Transverse colon (tissue), 4 donors: ENCODE results near the gene C4BPB. TPM values are rescaled to one million over a fixed set of nuclear protein-coding genes. Genes with fewer than 3 reads are reported as not detected.

Experiments used
- DNase-seq: peaks from one replicate; pipeline ENCODE4 v3.0.0-alpha.2; 2019
- H3K27ac ChIP-seq, 4 donors: fragments of 200-600 bp; sonication (generic); 2 replicates each; pipeline ENCODE4 v1.5.1; 2016 to 2018; ENCODE audit warnings: inconsistent platforms in 4 of 4
- H3K27me3 ChIP-seq: fragments of 200-600 bp; sonication (generic); 2 replicates; pipeline ENCODE4 v1.5.1; 2017; ENCODE audit warnings: inconsistent platforms
- H3K36me3 ChIP-seq, 4 donors: fragments of 200-600 bp; sonication (generic); 2 replicates each; pipeline ENCODE4 v1.5.1; 2017 to 2019; ENCODE audit warnings: inconsistent platforms in 4 of 4
- H3K4me1 ChIP-seq, 4 donors: fragments of 200-600 bp; sonication (generic); 2 replicates each; pipeline ENCODE4 v1.5.1; 2017 to 2020; ENCODE audit warnings: inconsistent platforms in 4 of 4
- H3K4me3 ChIP-seq, 4 donors: fragments of 200-600 bp; sonication (generic); 1 replicate in 1 of 4; 2 replicates in 3 of 4; pipeline versions ENCODE4 v1.5.1 to v1.6.1; 2017 to 2019; ENCODE audit warnings: inconsistent platforms in 4 of 4
- H3K9me3 ChIP-seq, 2 donors: fragments of 200-600 bp; sonication (generic); 2 replicates each; pipeline ENCODE4 v1.5.1; 2017 to 2019; ENCODE audit warnings: inconsistent platforms in 2 of 2
- CTCF ChIP-seq, 5 experiments: fragments of 200-600 bp in 3 of 5; fragments of 450-650 bp in 2 of 5; sonication (generic) in 3 of 5; IDR thresholded peaks; 1 replicate in 2 of 5; 2 replicates in 3 of 5; pipeline ENCODE4 v1.5.1; 2016 to 2017; ENCODE audit warnings: antibody characterized with exemption in 5 of 5, inconsistent platforms in 3 of 5, mild to moderate bottlenecking in 2 of 5, moderate library complexity in 1 of 5
- EP300 ChIP-seq: sonication (generic); formaldehyde crosslinking; IDR thresholded peaks from one replicate; pipeline ENCODE4 v1.6.1; 2017; ENCODE audit warnings: antibody characterized with exemption, low read depth
- POLR2A ChIP-seq: fragments of 450-650 bp; IDR thresholded peaks from one replicate; pipeline ENCODE4 v1.6.1; 2016; ENCODE audit warnings: antibody characterized with exemption, mild to moderate bottlenecking, moderate library complexity
- POLR2AphosphoS5 ChIP-seq, 3 donors: sonication (generic); formaldehyde crosslinking; IDR thresholded peaks; one replicate each; pipeline ENCODE4 v1.6.1; 2016; ENCODE audit warnings: antibody characterized with exemption in 3 of 3
- WGBS, 2 donors: methylation state at CpG; one replicate each; pipeline ENCODE4 v1.1.5; 2018; ENCODE audit warnings: low coverage in 1 of 2; 5-methylcytosine and 5-hydroxymethylcytosine counted together
- in situ Hi-C, 4 donors: fragments of 200-750 bp; cut with MboI; loops; one replicate each; pipeline versions ENCODE4 v1.15.0 to v1.15.1; 2017; ENCODE audit warnings: low sequenced_read_pairs in 3 of 4, low pct_ligation_motif_present in 1 of 4, low pct_unique_long_range_greater_than_20kb in 1 of 4
- intact Hi-C: fragments of 100-400 bp; cut with DNase I; formaldehyde crosslinking; loops from one replicate; pipeline ENCODE4 v1.15.1; 2023; ENCODE audit warnings: low total_unique reads
- total RNA-seq, 4 donors: library from RNA; depleted of rRNA; stranded (reverse); fragments of >200 nt; gene quantifications; one replicate each; pipeline ENCODE4 v1.1.0, GENCODE V29; 2016

C4BPB gene
- total RNA-seq, 4 donors from 2014 or later, result 3.7 to 16.8 (median 9.8) TPM; not detected in 1

GRCh38 chr1:207062058-207062457 lies 26.6 kb upstream of the C4BPB start:
- no peaks in the 10 kb centered on the region for H3K27me3 ChIP-seq
- H3K4me3 ChIP-seq, result no peak overlapping the region
- no peak overlapping the region for H3K27ac ChIP-seq
- peaks cover 6 to 42% (median 16%) of the 10 kb centered on the region in 4 donors for H3K4me1 ChIP-seq
- WGBS, 2 donors, result 90 to 100% methylated on average over 1 of the region's 1 CpG
- no peaks in the 10 kb centered on the region for H3K9me3 ChIP-seq
- DNase-seq, result no peak
- intact Hi-C loops, result no loop called here
- no peak for TF ChIP-seq CTCF (IDR thresholded peaks at IDR 0.05)
- no peak for TF ChIP-seq POLR2A
- TF ChIP-seq POLR2AphosphoS5 (IDR thresholded peaks at IDR 0.05), result no peak
- TF ChIP-seq EP300, result no peak
- peaks cover 0 to 35% (median 13%) of the 10 kb centered on the region in 4 donors for H3K36me3 ChIP-seq
- in situ Hi-C loops, result no loop called here

- no peak for DNase-seq
- 88% methylated on average over 5 of the region's 5 CpGs; no CpG with 5 or more reads in 1 of the 2 donors for WGBS, 2 donors
- intact Hi-C loops, result no loop called here
- Histone ChIP-seq H3K4me1 (peaks cover 6 to 38% (median 13%) of the 10 kb centered on the region in 4 donors), H3K27ac (no peak overlapping the region), H3K27me3 (no peaks in the 10 kb centered on the region), H3K4me3 (no peak overlapping the region), H3K36me3 (peaks cover 0 to 30% (median 13%) of the 10 kb centered on the region in 4 donors), H3K9me3 (no peaks in the 10 kb centered on the region)
- TF ChIP-seq POLR2A, result no peak
- no peak for TF ChIP-seq CTCF (IDR thresholded peaks at IDR 0.05)
- no peak for TF ChIP-seq POLR2AphosphoS5 (IDR thresholded peaks at IDR 0.05)
- TF ChIP-seq EP300, result no peak
- in situ Hi-C loops, result no loop called here
Observed at GRCh38 chr1:207063014-207063413, 25.6 kb upstream of the C4BPB start.

- H3K4me1 ChIP-seq, result peaks cover 6 to 43% (median 24%) of the 10 kb centered on the region in 4 donors
- 66% methylated on average over 8 of the region's 8 CpGs; no CpG with 5 or more reads in 1 of the 2 donors for WGBS, 2 donors
- no peaks in the 10 kb centered on the region for H3K9me3 ChIP-seq
- TF ChIP-seq POLR2AphosphoS5 (IDR thresholded peaks at IDR 0.05), result no peak
- TF ChIP-seq POLR2A, result no peak
- TF ChIP-seq CTCF (IDR thresholded peaks at IDR 0.05), result no peak
- TF ChIP-seq EP300, result no peak
- H3K4me3 ChIP-seq, result no peak overlapping the region
- no peak for DNase-seq
- no peaks in the 10 kb centered on the region for H3K27me3 ChIP-seq
- peak overlapping the region; percentile 81 to 86 (median 84) for H3K27ac ChIP-seq
- intact Hi-C loops, result no loop called here
- peaks cover 0 to 34% (median 10%) of the 10 kb centered on the region in 4 donors for H3K36me3 ChIP-seq
- in situ Hi-C loops, result no loop called here
Observed at GRCh38 chr1:207064561-207064960, 24.1 kb upstream of the C4BPB start.

- DNase-seq, result no peak
- Histone ChIP-seq H3K4me1 (peaks cover 6 to 43% (median 24%) of the 10 kb centered on the region in 4 donors), H3K27me3 (no peaks in the 10 kb centered on the region), H3K9me3 (no peaks in the 10 kb centered on the region), H3K27ac (peak overlapping the region; percentile 81 to 86 (median 84)), H3K36me3 (peaks cover 0 to 38% (median 7%) of the 10 kb centered on the region in 4 donors), H3K4me3 (peak overlapping the region in 1 of 4 donors; percentile 23)
- in situ Hi-C loops (no loop called here), intact Hi-C loops (no loop called here)
- no peak for TF ChIP-seq EP300
- TF ChIP-seq POLR2AphosphoS5 (IDR thresholded peaks at IDR 0.05), result no peak
- TF ChIP-seq POLR2A, result no peak
- TF ChIP-seq CTCF (IDR thresholded peaks at IDR 0.05), result no peak
- 31 to 34% methylated on average over 3 of the region's 3 CpGs for WGBS, 2 donors
Observed at GRCh38 chr1:207067185-207067584, 21.5 kb upstream of the C4BPB start.
